NCI-H2081 treated with DMSO at 0.1 percent for 48 hours (cell line): ENCODE measurements around the gene CTNNA3.

Experiments
- DNase-seq: peaks from one replicate; lab custom pipeline; 2025; lab: John Stamatoyannopoulos, UW

Gene CTNNA3

GRCh38 chr10:67327626-67328535, 368.1 kb downstream of the CTNNA3 start:
- no peak for DNase-seq

GRCh38 chr10:67319976-67320375, 376.0 kb downstream of the CTNNA3 start:
- no peak for DNase-seq

DNA sequence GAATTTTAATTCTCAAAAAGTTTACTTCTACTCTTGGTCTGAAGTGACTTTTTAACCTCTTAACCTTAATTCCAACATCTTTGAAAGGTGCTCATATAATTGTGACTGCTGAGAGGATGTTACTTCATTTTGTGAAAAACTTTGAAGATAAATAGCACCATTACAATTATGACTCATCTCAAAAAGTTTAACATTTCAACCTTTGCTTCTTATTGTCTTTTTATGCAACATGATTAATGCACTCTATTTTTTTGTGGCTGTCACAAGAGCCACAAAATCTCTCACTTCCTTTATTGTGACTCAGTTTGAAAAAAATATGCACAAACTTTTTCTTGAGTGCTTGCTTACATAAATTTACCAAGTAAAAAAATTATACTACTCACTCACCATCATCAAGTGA, 387.1 kb downstream of the CTNNA3 start:
- DNase-seq = no peak

DNA sequence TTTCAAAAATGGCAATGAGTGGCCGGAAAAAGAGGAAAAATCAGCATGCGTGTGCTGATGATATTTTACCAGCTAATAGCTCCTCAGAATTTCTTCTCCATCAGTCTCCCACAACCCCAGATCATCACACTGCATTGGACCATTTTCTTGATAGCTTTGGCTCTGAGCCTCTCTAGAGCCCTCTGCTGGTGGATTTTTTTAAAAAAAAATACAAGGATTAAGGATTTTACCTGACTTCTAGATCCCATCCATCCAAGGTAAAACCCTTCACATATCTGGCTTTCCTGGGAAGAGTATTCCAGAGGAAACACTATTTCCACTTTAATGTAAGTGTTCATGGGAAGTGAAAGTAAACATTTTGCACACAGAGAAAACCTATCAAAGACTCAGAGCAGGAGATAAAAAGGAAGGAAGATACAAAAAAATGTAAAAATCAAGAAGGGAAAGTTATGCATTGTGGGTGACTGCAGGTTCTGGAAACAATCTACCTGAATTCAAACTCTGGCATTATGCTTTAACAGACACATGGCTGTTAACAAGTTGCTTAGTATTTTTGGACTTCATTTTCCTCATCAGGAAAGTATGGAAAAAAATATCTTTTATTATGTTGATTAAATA, 389.3 kb downstream of the CTNNA3 start:
- no peak for DNase-seq

DNA sequence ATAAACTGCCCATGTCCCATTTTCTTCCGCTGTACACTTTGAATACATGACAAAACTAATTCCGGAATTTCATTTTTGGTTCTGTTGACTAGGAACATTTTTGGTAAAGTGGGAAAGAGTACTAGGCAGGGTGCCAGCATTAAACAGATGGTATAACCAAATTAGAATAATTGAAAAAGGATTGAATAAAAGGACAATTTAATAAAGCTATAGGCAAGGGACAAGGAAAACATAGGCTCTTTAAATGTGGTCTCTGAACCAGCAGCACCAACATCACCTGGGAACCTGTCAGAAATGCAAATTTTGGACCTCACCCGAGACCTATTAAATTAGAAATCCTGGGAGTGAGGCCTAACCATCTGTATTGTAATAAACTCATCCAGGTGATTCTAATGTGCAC, 393.3 kb downstream of the CTNNA3 start:
- DNase-seq = no peak

GRCh38 chr10:67299761-67300160, 396.2 kb downstream of the CTNNA3 start:
- DNase-seq = no peak

DNA sequence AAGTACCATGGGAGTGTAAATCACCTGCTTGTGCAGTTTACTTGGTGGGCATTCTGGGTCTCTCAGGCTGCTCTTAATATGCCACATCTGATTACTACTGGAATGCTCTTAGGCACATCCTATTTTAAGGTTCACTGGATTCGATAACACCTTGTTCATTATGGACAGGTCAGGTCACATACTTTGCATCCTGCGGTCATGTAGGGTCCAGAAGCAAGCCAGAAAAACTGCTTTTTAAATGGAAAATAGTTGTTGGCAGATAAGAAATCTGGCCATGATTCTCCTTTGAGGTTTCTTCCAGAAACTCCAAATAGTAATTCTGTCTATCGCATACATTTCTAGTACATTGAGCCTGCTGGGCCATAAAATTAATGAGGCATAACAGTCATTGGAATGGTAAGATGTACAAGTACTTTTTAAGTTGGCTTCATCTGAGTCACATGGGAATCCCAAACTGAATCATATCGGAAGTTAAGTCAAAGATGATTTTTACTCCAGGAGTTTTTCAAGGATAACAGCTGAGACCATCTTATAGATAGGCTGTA, 398.3 kb downstream of the CTNNA3 start:
- DNase-seq = no peak

DNA sequence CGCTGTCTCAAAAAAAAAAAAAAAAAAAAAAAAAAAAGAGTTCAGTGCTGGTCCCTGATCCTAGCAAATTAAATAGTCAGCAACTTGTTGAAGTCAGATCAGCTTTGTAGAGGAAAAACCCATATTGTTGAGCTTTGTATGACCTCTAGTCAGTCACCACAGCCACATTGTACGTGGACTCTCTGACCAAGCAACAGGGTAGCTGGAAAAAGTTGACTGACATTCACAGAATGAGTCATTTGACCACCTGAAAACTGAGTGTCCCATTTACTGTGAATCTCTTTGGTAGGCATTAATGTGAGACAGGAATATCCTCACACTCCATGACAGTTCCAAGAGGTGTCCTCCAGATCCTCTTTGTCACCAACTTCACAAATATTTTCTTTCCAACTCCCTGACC, 399.1 kb downstream of the CTNNA3 start:
- no peak for DNase-seq

DNA sequence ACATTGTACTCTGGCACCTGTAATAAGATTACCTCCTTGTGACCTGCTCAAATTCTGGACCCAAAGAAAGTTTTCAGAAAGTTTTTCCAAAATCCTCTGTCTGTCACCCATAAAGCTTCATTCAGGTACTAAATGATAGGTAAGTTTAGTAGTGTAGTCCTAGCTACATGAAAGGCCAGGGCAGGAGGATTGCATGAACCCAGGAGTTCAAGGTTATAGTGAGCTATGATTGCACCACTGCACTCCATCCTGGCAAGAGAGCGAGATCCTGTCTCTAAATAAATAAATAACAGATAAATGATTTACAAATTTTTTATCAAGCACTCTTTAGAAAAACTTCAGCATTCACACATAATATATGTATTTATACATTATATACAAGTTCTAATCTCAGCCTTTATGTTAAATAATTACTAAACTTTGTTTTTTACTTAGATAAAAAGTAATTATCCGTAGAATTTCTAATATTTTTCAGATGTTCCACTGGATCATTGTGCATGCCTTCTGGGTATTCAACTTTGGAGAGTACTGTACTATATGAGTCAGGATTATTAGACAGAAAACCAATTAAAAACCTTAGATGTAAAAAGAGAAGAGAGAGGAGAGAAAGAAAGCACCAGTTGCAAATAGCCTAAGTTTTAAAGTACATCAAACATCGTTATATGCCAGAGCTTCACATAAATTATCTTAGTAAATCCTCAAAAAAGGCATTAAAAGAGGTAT, 407.1 kb downstream of the CTNNA3 start:
- no peak for DNase-seq

- DNase-seq = no peak
Measured at GRCh38 chr10:67284589-67284988, 411.4 kb downstream of the CTNNA3 start.

DNA sequence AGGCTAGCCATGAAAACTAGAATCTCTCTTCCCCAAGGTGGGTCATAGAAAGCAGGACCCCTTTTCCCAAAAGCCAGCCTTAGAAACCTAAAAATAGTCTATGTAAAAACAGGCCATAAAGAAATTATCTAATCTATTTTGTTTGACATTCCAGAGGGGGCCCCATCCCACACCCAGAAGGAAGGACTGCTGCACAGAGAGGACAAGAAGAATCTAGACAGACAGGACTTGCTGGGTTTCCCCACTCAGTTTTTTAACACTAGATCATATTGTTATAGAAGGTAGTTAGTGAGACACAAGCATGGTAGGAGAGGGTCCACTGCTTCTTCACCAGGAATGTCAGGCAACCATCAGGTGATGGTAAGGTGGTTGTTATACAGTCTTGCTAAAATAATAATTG, 413.1 kb downstream of the CTNNA3 start:
- no peak for DNase-seq

DNA sequence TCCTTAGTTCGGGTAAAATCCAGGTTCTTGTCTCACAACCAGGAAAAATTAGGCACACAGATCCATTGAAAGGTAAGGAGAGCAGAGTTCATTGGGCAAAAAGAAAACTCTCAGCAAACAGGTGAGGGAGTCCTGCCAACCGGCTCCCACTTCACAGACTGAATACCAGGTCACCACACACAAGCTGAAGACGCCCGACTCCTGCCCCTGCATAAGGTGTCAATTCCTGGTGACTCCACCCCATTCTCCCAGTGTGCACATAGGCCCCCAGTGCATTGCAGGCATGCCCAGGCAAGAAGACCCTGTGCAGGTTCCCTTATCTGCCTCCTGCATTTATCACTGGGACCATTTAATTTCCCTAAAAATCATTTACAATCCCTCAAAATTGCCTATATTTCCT, 415.6 kb downstream of the CTNNA3 start:
- DNase-seq = no peak

DNA sequence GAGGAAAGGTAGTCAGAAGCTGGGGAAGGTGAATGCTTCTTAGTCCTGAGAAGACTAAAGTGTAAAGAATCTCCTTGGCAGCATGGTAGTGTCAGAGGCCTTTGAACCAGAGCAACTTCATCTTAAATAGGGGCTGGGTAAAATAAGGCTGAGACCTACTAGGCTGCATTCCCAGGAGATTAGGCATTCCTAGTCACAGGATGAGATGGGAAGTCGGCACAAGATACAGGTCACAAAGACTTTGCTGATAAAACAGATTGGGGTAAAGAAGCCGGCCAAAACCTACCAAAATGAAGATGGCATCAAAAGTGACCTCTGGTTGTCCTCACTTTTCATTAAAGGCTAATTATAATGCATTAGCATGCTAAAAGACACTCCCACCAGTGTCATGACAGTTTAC, 418.6 kb downstream of the CTNNA3 start:
- no peak for DNase-seq

DNA sequence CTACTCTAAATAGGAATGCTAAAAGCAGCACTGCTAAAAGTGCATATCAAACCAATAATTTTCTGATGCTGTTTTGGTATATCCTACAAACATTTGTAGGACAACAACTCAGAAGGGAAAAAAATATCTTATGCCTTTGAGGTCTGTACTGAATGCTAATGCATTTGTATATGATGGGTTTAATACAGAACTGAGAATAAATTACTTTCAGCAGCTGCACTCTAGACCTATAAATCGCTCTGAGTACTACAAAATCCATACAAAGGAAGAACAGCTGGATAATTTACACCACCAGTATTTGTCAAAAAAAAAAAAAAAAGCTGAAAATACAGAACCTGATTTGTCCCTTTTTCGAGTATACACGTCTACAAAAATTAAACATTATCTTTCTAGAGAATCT, 426.2 kb downstream of the CTNNA3 start:
- no peak for DNase-seq

DNA sequence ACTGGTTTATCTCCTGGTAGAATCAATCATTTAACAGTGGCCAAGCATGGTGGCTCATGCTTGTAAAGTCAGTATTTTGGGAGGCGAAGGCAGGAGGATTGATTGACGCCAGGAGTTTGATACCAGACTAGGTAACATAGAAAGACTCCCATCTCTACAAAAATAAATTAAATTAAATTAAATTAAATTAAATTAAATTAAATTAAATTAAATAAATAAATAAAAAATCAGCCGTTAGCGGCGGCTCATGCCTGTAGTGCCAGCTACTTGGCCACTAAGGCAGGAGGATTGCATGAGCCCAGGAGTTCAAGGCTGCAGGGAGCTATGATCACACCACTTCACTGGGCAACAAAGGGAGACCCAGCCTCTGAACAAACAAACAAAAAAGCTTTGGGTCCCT, 427.8 kb downstream of the CTNNA3 start:
- DNase-seq = no peak

DNA sequence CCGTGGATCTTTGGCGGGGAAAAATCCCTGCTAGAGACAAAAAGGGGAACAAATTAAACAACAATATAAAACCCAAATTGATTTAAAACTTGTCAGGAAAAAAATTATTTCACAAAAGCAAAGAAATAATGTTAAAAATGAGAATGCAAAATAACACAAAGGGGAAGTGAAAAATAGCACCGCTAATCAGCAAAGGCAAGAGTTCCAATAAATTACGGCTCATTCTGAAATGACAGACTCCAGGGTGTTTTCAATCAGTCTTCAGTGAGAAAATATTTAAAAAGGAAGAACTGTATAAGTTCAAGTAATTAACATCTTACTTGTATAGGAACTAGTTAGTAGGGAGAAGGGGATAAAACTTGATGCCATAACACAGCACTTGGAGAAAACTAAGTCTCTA, 433.3 kb downstream of the CTNNA3 start:
- no peak for DNase-seq

DNA sequence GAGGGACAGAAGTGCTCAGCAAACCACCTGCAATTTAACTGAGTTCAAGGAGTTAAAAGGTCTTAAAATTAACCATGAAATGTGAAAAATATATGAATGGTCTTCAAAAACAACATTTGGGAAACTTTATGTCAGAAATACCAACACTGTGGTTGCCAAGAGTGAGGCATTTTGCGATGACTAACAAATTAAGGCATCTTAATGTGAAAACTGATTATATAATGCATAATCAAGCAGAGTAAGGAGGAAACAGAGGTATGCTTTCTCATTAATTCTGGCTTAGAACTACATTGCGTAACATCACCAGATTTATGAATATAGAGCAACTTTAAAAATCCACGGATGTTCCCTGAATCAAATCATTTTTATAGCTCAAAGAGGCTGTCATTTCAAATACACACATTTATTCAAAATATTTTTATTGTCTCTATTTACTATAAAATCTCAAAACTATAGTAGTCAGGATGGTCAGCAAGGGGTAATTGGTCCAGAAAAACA, 434.6 kb downstream of the CTNNA3 start:
- DNase-seq = no peak

GRCh38 chr10:67259319-67259929, 436.6 kb downstream of the CTNNA3 start:
- no peak for DNase-seq

DNA sequence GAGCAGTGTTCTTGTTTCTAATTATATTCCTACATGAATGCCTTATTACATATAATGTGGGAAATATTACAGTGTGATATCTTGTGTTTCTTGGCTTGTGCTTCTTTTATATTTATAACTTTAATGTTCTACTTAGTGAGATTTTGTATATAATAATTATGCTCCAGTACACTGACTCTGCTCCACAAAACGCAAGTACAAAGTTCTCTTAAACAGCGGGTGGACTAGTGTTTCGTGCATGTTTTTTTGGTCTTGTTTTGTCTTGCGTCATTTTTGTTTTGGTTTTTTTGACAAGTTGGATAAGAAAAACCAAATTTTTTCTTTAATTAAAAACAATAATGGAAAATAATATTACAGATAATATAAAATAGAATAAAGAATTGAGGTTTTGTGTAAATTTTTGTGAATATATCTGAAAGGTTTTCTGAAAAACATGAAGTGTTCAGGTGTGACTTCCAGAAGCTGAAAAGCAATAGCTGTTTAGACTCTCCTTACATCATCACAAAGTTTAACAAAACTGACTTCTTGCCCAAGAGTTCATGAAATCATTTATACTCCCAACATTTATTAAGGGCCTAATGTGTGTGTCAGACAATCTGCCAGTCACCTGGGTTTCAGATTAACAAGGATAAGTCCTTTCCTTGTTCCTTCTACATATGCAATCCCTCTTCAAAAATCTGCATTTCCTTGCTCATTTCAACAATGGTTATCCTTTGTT, 438.4 kb downstream of the CTNNA3 start:
- DNase-seq = no peak

DNA sequence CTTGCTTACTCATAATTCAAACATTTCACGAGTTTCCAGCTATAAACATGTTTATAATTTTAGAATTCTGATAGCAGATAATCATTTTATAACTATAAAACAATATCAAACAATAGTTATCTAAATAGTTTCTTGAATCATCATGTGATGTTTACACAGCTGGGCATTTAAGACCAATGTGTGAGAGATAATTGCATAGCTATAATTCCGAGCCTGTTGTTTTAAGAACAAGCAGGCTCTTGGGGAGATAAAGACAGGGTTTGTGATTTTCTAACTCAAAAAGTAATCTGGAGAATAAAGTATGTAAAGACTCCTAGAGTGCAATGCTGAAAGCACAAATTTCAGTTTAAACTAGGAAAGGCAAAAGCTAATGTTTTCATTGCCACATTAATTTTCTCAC, 439.0 kb downstream of the CTNNA3 start:
- peak; percentile 20 for DNase-seq

GRCh38 chr10:67250686-67251085, 445.3 kb downstream of the CTNNA3 start:
- no peak for DNase-seq
